Adrenal gland (tissue), 12 donors: Measurements from ENCODE around the gene MSANTD2. TPM values are rescaled to one million over a fixed set of nuclear protein-coding genes. Genes with fewer than 3 reads are reported as not detected.
"Not testable (repeated sequence)": the region's sequence is repeated elsewhere in the genome, so short reads cannot be mapped to it uniquely, and the experiment has no call there.

ENCODE experiments used
- DNase-seq, 7 donors: peaks; one replicate each; pipeline ENCODE4 v3.0.0-alpha.2; 2019 to 2020
- H3K27ac ChIP-seq, 5 donors: fragments of 200-600 bp; sonication (generic) in 4 of 5; 1 replicate in 3 of 5; 2 replicates in 2 of 5; pipeline versions ENCODE4 v1.5.1 to v1.8.0; 2016 to 2020; ENCODE audit warnings: mild to moderate bottlenecking in 1 of 5
- H3K27me3 ChIP-seq: fragments of 200-600 bp; 2 replicates; pipeline ENCODE4 v1.8.0; 2021
- H3K36me3 ChIP-seq, 2 donors: fragments of 200-600 bp; replicated peaks in 1 of 2; 1 replicate in 1 of 2; 2 replicates in 1 of 2; pipeline versions ENCODE4 v1.5.1 to v1.8.0; 2018 to 2022
- H3K4me1 ChIP-seq, 2 donors: fragments of 200-600 bp; replicated peaks in 1 of 2; 1 replicate in 1 of 2; 2 replicates in 1 of 2; pipeline versions ENCODE4 v1.5.1 to v1.8.0; 2018 to 2021
- H3K4me3 ChIP-seq, 4 donors: fragments of 200-600 bp; sonication (generic) in 3 of 4; one replicate each; pipeline ENCODE4 v1.5.1; 2016 to 2018
- H3K9me3 ChIP-seq, 3 donors: fragments of 200-600 bp; sonication (generic) in 1 of 3; replicated peaks in 1 of 3; 1 replicate in 2 of 3; 2 replicates in 1 of 3; pipeline versions ENCODE4 v1.5.1 to v1.8.0; 2016 to 2021
- CTCF ChIP-seq, 6 experiments: fragments of 450-650 bp in 4 of 6; fragments of 200-600 bp in 2 of 6; sonication (generic) in 1 of 6; IDR thresholded peaks; 1 replicate in 5 of 6; 2 replicates in 1 of 6; pipeline versions ENCODE4 v1.5.1 to v1.8.0; 2016 to 2021; ENCODE audit warnings: antibody characterized with exemption in 6 of 6, mild to moderate bottlenecking in 2 of 6, moderate library complexity in 1 of 6
- POLR2A ChIP-seq, 2 donors: fragments of 450-650 bp; IDR thresholded peaks; one replicate each; pipeline ENCODE4 v1.6.1; 2017; ENCODE audit warnings: antibody characterized with exemption in 2 of 2, mild to moderate bottlenecking in 2 of 2, moderate library complexity in 1 of 2
- WGBS, 4 donors: extraction: QIAGEN DNeasy Blood & Tissue Kit in 2 of 4; methylation state at CpG; one replicate each; pipeline versions ENCODE4 v1.1.5 to v1.1.7; 2013 to 2017; 5-methylcytosine and 5-hydroxymethylcytosine counted together
- intact Hi-C, 2 donors: fragments of 100-400 bp; cut with DNase I; formaldehyde crosslinking; loops; one replicate each; pipeline versions ENCODE4 v1.14.1 to v1.15.0; 2022 to 2023
- polyA plus RNA-seq, 3 donors: library from polyadenylated mRNA; stranded (reverse); fragments of 200-250 nt in 2 of 3; fragments of 350-450 nt in 1 of 3; fragmentation: Illumina TruSeq in 1 of 3; extraction: RNeasy Lipid Tissue Mini Kit (QIAGEN cat#74804) in 1 of 3; gene quantifications; one replicate each; pipeline ENCODE4 v1.2.3, GENCODE V29; 2013 to 2014
- total RNA-seq, 9 donors: library from RNA; depleted of rRNA in 4 of 9; stranded (reverse); fragments of >200 nt in 4 of 9; fragments of 120-200 nt in 1 of 9; fragmentation: NEBNext Ultra II Directional in 1 of 9; extraction: Animal tissue kit (Norgen Biotek cat#: 25700) in 1 of 9; gene quantifications; one replicate each; pipeline versions ENCODE4 v1.1.0 to v1.2.4, GENCODE V29; 2013 to 2023
- donor health status: healthy with polysubstance abuse.
- donor health status: Bipolar disorder and iron deficiency.
- donor health status: DM: yes; HTN: yes; CAD: no.
- donor health status: DM: no; HTN: no; CAD: no.
- donor health status: DM: no; HTN: no; CAD: no.
- donor health status: DM: yes; HTN: yes; CAD: no.

The MSANTD2 gene
- total and polyA plus RNA-seq, 12 donors = 4.4 to 16.8 (median 9.7) TPM

- Histone ChIP-seq H3K27ac (no peak overlapping the region), H3K9me3 (no peaks in the 10 kb centered on the region), H3K36me3 (no peaks in the 10 kb centered on the region), H3K27me3 (no peaks in the 10 kb centered on the region), H3K4me3 (no peak overlapping the region), H3K4me1 (no peaks in the 10 kb centered on the region)
- 87 to 92% (median 89%) methylated on average over 2 of the region's 2 CpGs for WGBS, 4 donors
- no peak for DNase-seq
- intact Hi-C loops = no loop called here
- TF ChIP-seq CTCF (IDR thresholded peaks at IDR 0.05) = no peak
- no peak for TF ChIP-seq POLR2A (IDR thresholded peaks at IDR 0.05)
These were observed 21.9 kb downstream of the MSANTD2 start for GRCh38 chr11:124778281-124778680.

GRCh38 chr11:124776865-124777645, 23.2 kb downstream of the MSANTD2 start:
- Histone ChIP-seq H3K4me3 (no peak overlapping the region), H3K27ac (no peak overlapping the region), H3K27me3 (no peaks in the 10 kb centered on the region), H3K36me3 (peaks cover 0 to 2% of the 10 kb centered on the region in 2 donors), H3K9me3 (no peaks in the 10 kb centered on the region), H3K4me1 (no peaks in the 10 kb centered on the region)
- DNase-seq = no peak
- intact Hi-C loops = no loop called here
- WGBS, 4 donors = 87 to 90% (median 89%) methylated on average over 7 of the region's 7 CpGs
- TF ChIP-seq POLR2A (IDR thresholded peaks at IDR 0.05) = no peak
- TF ChIP-seq CTCF (IDR thresholded peaks at IDR 0.05) = no peak

- WGBS, 4 donors = 95 to 99% (median 96%) methylated on average over 6 of the region's 6 CpGs
- H3K4me3 ChIP-seq, intact Hi-C loops, H3K27me3 ChIP-seq, DNase-seq, H3K4me1 ChIP-seq, H3K27ac ChIP-seq, H3K9me3 ChIP-seq: not testable (repeated sequence)
- peaks cover 0 to 21% of the 10 kb centered on the region in 2 donors for H3K36me3 ChIP-seq
These were observed 29.2 kb downstream of the MSANTD2 start for GRCh38 chr11:124770959-124771358.

- Histone ChIP-seq H3K27ac (no peak overlapping the region), H3K27me3 (no peaks in the 10 kb centered on the region), H3K36me3 (peaks cover 0 to 21% of the 10 kb centered on the region in 2 donors), H3K4me1 (peaks cover 0 to 6% of the 10 kb centered on the region in 2 donors), H3K4me3 (no peak overlapping the region), H3K9me3 (no peaks in the 10 kb centered on the region)
- no peak for TF ChIP-seq POLR2A (IDR thresholded peaks at IDR 0.05)
- no peak for TF ChIP-seq CTCF (IDR thresholded peaks at IDR 0.05)
- 93 to 97% (median 96%) methylated on average over 8 of the region's 8 CpGs for WGBS, 4 donors
- peak in 3 of 7 donors; percentile 62 to 67 (median 67) for DNase-seq
- intact Hi-C loops = no loop called here
These were observed 30.1 kb downstream of the MSANTD2 start for GRCh38 chr11:124769806-124770774.
